NCI-H146 treated with DMSO at 0.1 percent for 48 hours (cell line): ENCODE data around the gene MISP3.

Experiments used
- DNase-seq: peaks from one replicate; lab custom pipeline; 2025; ENCODE audit not compliant: unreplicated experiment; lab: John Stamatoyannopoulos, UW

MISP3 gene

GRCh38 chr19:14053032-14053431 lies 19.6 kb upstream of the MISP3 start:
- DNase-seq = no peak

- no peak for DNase-seq
These were observed 19.1 kb upstream of the MISP3 start for GRCh38 chr19:14053500-14053899.

GRCh38 chr19:14054099-14054498 lies 18.5 kb upstream of the MISP3 start:
- DNase-seq = no peak

- DNase-seq = no peak
These were observed 17.9 kb upstream of the MISP3 start for GRCh38 chr19:14054721-14055120.

GRCh38 chr19:14055396-14055795 lies 17.2 kb upstream of the MISP3 start:
- no peak for DNase-seq

- DNase-seq = no peak
These were observed 16.4 kb upstream of the MISP3 start for GRCh38 chr19:14056069-14056666.

- DNase-seq = no peak
These were observed 15.7 kb upstream of the MISP3 start for GRCh38 chr19:14056741-14057356.

- DNase-seq = no peak
These were observed 14.1 kb upstream of the MISP3 start for GRCh38 chr19:14058182-14059092.

GRCh38 chr19:14059093-14059480 lies 13.5 kb upstream of the MISP3 start:
- DNase-seq = no peak

- DNase-seq = no peak
These were observed 12.9 kb upstream of the MISP3 start for GRCh38 chr19:14059652-14060155.

GRCh38 chr19:14061081-14061749 lies 11.4 kb upstream of the MISP3 start:
- no peak for DNase-seq

- DNase-seq = no peak
These were observed 10.6 kb upstream of the MISP3 start, which contains the start of gene PALM3 for GRCh38 chr19:14061751-14062557. Gene PALM3 (minus strand): TSS chr19:14062076. CDS start chr19:14061980, 96 bp downstream.

GRCh38 chr19:14062558-14062855 lies 10.1 kb upstream of the MISP3 start:
- no peak for DNase-seq

GRCh38 chr19:14063105-14063504 lies 9.5 kb upstream of the MISP3 start:
- no peak for DNase-seq

GRCh38 chr19:14066134-14066533 lies 6.5 kb upstream of the MISP3 start:
- no peak for DNase-seq

GRCh38 chr19:14070268-14071050 lies 2.1 kb upstream of the MISP3 start:
- no peak for DNase-seq

GRCh38 chr19:14073261-14073924 lies 807 bp downstream of the MISP3 start:
- peak; percentile 64 for DNase-seq

- DNase-seq = no peak
These were observed 1.6 kb downstream of the MISP3 start for GRCh38 chr19:14073925-14074838.
